Keratinocyte (primary cell): ENCODE data around the gene CFAP46. TPM values are rescaled to one million over a fixed set of nuclear protein-coding genes. Genes with fewer than 3 reads are reported as not detected.

Experiments
- DNase-seq: peaks from one replicate; pipeline ENCODE4 v3.0.0-alpha.2; 2011; ENCODE audit warnings: low read depth, missing footprints, low spot score
- FAIRE-seq: peaks from 2 replicates; lab custom pipeline; 2011; peaks lifted over from hg19 to GRCh38; lab: Jason Lieb, UNC
- H2AFZ ChIP-seq: 2 replicates; pipeline ENCODE4 v1.6.0; 2012; ENCODE audit warnings: low read length, control low read depth, inconsistent platforms; ENCODE audit not compliant: control insufficient read depth
- H3K27ac ChIP-seq: 2 replicates; pipeline ENCODE4 v1.5.1; 2011; ENCODE audit warnings: low read length; ENCODE audit not compliant: control insufficient read depth, insufficient read depth
- H3K27me3 ChIP-seq: 3 replicates; pipeline ENCODE4 v1.6.0; 2011; ENCODE audit warnings: low read length; ENCODE audit not compliant: control insufficient read depth, insufficient read depth; ENCODE audit errors: extremely low read depth
- H3K36me3 ChIP-seq, 2 experiments: 2 replicates in 1 of 2; 3 replicates in 1 of 2; pipeline ENCODE4 v1.5.1; 2011; ENCODE audit warnings: low read length in 2 of 2, mild to moderate bottlenecking in 1 of 2; ENCODE audit not compliant: control insufficient read depth in 2 of 2, insufficient read depth in 2 of 2; ENCODE audit errors: extremely low read depth in 1 of 2
- H3K4me1 ChIP-seq: 3 replicates; pipeline ENCODE4 v1.5.1; 2011; ENCODE audit warnings: low read length; ENCODE audit not compliant: control insufficient read depth, insufficient read depth; ENCODE audit errors: extremely low read depth
- H3K4me2 ChIP-seq: 3 replicates; pipeline ENCODE4 v1.6.0; 2011; ENCODE audit warnings: low read depth, low read length; ENCODE audit not compliant: control insufficient read depth, insufficient read depth; ENCODE audit errors: extremely low read depth
- H3K4me3 ChIP-seq, 3 experiments: fragments of 200-600 bp in 1 of 3; sonication (generic) in 1 of 3; 2 replicates in 2 of 3; 3 replicates in 1 of 3; pipeline ENCODE4 v1.5.1; 2011 to 2016; ENCODE audit warnings: low read length in 3 of 3, mild to moderate bottlenecking in 3 of 3, control low read depth in 2 of 3, inconsistent platforms in 1 of 3, low read depth in 1 of 3, mixed read lengths in 1 of 3, mixed run types in 1 of 3, moderate library complexity in 1 of 3; ENCODE audit not compliant: control insufficient read depth in 2 of 3, insufficient read depth in 2 of 3; ENCODE audit errors: extremely low read depth in 1 of 3
- H3K79me2 ChIP-seq: 2 replicates; pipeline ENCODE4 v1.6.0; 2012; ENCODE audit warnings: low read length; ENCODE audit not compliant: control insufficient read depth, insufficient read depth
- H3K9ac ChIP-seq: 3 replicates; pipeline ENCODE4 v1.6.0; 2011; ENCODE audit warnings: low read length; ENCODE audit not compliant: control insufficient read depth, insufficient read depth; ENCODE audit errors: extremely low read depth
- H3K9me1 ChIP-seq: 3 replicates; pipeline ENCODE4 v1.6.0; 2011; ENCODE audit warnings: low read length; ENCODE audit not compliant: control insufficient read depth, insufficient read depth; ENCODE audit errors: extremely low read depth
- H3K9me3 ChIP-seq: 2 replicates; pipeline ENCODE4 v1.5.1; 2012; ENCODE audit warnings: low read depth, low read length; ENCODE audit not compliant: control insufficient read depth
- H4K20me1 ChIP-seq: 3 replicates; pipeline ENCODE4 v1.6.0; 2011; ENCODE audit warnings: low read length; ENCODE audit not compliant: control insufficient read depth, insufficient read depth; ENCODE audit errors: extremely low read depth
- EZH2 ChIP-seq: IDR thresholded peaks from one replicate; pipeline ENCODE4 v1.6.1; 2012; ENCODE audit warnings: inconsistent platforms, mild to moderate bottlenecking, low read length, moderate library complexity
- dilution Hi-C: fragments of 300-500 bp; cut with MboI; formaldehyde crosslinking; loops from one replicate; pipeline ENCODE4 v1.7.0; 2020; ENCODE audit warnings: low sequenced_read_pairs; ENCODE audit not compliant: extremely low pct_ligation_motif_present
- polyA plus RNA-seq, 5 experiments: library from polyadenylated mRNA; depleted of rRNA in 3 of 5; stranded (reverse) in 3 of 5; stranded (forward) in 1 of 5; unstranded in 1 of 5; fragments of >200 nt; gene quantifications; 1 replicate in 1 of 5; 2 replicates in 3 of 5; 3 replicates in 1 of 5; pipeline versions ENCODE4 v1.2.1 to v1.2.3, GENCODE V29; 2011 to 2012; ENCODE audit warnings: missing spikeins in 2 of 5, low read depth in 1 of 5, low replicate concordance in 1 of 5
- TF ChIP-seq, protein P1 (sequence below), 3 experiments: IDR thresholded peaks in 1 of 3; conservative IDR thresholded peaks in 1 of 3; optimal IDR thresholded peaks in 1 of 3; 2 replicates in 2 of 3; 3 replicates in 1 of 3; pipeline versions ENCODE3 to v1.5.1; 2011; ENCODE audit warnings: low read length in 3 of 3, mild to moderate bottlenecking in 3 of 3, moderate library complexity in 2 of 3, control low read depth in 1 of 3, inconsistent platforms in 1 of 3; ENCODE audit not compliant: insufficient read depth in 2 of 3; ENCODE audit errors: extremely low read depth in 1 of 3

The CFAP46 gene
- polyA plus RNA-seq, 1 donor (not counting 4 experiments of a cell fraction or from before 2014, with no cell fraction given): 1.00 TPM

DNA sequence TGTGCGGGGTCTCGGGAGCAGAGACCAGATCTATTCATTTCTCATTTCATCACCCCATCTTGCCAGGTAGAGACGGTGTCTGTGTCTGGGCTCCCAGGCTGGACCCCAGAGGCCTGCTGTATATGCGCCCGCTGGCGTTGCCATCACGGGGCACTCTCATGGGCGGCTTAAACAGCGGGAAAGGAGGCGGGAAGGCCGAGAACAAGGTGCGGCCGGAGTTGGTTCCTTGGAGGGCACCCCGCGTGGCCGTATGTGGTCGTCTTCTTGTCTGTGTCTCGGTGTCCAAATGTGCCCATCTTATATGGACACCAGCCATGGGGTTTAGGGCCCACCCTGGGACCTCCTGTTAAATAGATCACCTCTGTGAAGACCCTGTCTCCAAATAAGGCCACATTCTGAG, 2.1 kb upstream of the CFAP46 start:
- dilution Hi-C loops: no loop called here
- Histone ChIP-seq H3K4me1 (no peaks in the 10 kb centered on the region), H3K27ac (no peak overlapping the region), H3K9me3 (no peaks in the 10 kb centered on the region), H3K9me1 (no peaks in the 10 kb centered on the region), H3K9ac (no peak overlapping the region), H3K36me3 (no peaks in the 10 kb centered on the region), H3K4me2 (no peak overlapping the region), H3K4me3 (no peak overlapping the region), H2AFZ (no peak overlapping the region), H4K20me1 (no peaks in the 10 kb centered on the region), H3K27me3 (peaks cover 3% of the 10 kb centered on the region), H3K79me2 (no peaks in the 10 kb centered on the region)
- no peak for DNase-seq
- FAIRE-seq: no peak
- TF ChIP-seq, protein P1, sequence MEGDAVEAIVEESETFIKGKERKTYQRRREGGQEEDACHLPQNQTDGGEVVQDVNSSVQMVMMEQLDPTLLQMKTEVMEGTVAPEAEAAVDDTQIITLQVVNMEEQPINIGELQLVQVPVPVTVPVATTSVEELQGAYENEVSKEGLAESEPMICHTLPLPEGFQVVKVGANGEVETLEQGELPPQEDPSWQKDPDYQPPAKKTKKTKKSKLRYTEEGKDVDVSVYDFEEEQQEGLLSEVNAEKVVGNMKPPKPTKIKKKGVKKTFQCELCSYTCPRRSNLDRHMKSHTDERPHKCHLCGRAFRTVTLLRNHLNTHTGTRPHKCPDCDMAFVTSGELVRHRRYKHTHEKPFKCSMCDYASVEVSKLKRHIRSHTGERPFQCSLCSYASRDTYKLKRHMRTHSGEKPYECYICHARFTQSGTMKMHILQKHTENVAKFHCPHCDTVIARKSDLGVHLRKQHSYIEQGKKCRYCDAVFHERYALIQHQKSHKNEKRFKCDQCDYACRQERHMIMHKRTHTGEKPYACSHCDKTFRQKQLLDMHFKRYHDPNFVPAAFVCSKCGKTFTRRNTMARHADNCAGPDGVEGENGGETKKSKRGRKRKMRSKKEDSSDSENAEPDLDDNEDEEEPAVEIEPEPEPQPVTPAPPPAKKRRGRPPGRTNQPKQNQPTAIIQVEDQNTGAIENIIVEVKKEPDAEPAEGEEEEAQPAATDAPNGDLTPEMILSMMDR (optimal IDR thresholded peaks at IDR 0.05 in 1 of 3, IDR thresholded peaks at IDR 0.05 in 1 of 3, conservative IDR thresholded peaks at IDR 0.05 in 1 of 3; ENCODE audit: extremely low read depth in 1 of 3, insufficient read depth in 2 of 3, low read length in 3 of 3): no peak
- TF ChIP-seq EZH2: no peak

DNA sequence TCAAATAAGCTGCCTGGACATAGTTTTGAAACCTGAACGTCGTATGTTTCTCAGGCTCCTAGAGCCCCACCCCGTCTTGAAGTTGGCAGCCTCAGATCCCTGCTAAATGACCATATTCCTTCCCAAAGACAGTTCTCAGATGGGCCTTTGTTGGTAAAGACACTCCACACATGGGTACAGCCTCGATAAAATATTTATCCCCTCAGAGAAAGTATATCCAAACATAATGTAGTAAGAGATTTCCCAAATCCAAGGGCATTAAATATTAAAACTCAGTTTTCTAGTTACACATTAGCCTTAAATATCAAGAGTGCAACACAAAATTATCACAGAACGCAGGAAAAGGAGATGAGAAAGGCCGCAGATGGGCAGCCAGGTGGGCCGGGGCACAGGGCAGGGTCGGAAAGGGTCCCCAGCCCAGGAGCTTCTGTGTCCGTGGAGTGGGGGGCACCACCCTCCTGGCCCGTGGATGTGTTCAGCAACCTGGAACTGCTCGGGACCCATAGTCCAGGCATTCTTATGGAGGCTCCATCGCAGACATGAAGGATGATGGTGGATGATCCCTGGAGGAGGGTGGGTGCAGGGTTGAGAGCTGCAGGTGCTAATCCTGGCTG, 1.5 kb upstream of the CFAP46 start:
- H3K9me1 ChIP-seq: no peaks in the 10 kb centered on the region
- no peak overlapping the region for H3K27ac ChIP-seq
- H3K9me3 ChIP-seq: no peaks in the 10 kb centered on the region
- H3K36me3 ChIP-seq: no peaks in the 10 kb centered on the region
- no peak overlapping the region for H3K4me3 ChIP-seq
- no peak for DNase-seq
- no peak for FAIRE-seq
- dilution Hi-C loops: no loop called here
- H3K79me2 ChIP-seq: no peaks in the 10 kb centered on the region
- peaks cover 3% of the 10 kb centered on the region for H3K27me3 ChIP-seq
- H2AFZ ChIP-seq: no peak overlapping the region
- no peaks in the 10 kb centered on the region for H4K20me1 ChIP-seq
- TF ChIP-seq EZH2: no peak
- TF ChIP-seq, protein P1 (optimal IDR thresholded peaks at IDR 0.05 in 1 of 3, IDR thresholded peaks at IDR 0.05 in 1 of 3, conservative IDR thresholded peaks at IDR 0.05 in 1 of 3; ENCODE audit: extremely low read depth in 1 of 3, insufficient read depth in 2 of 3, low read length in 3 of 3): no peak
- no peak overlapping the region for H3K9ac ChIP-seq
- H3K4me1 ChIP-seq: no peaks in the 10 kb centered on the region
- H3K4me2 ChIP-seq: no peak overlapping the region
